T-helper 9 cell (primary cell): ENCODE data around the gene RARA.
"Not testable (repeated sequence)": the region's sequence is repeated elsewhere in the genome, so short reads cannot be mapped to it uniquely, and the experiment has no call there.

Source experiments
- DNase-seq: peaks from one replicate; pipeline ENCODE4 v3.0.0-alpha.2; 2020

The RARA gene

DNA sequence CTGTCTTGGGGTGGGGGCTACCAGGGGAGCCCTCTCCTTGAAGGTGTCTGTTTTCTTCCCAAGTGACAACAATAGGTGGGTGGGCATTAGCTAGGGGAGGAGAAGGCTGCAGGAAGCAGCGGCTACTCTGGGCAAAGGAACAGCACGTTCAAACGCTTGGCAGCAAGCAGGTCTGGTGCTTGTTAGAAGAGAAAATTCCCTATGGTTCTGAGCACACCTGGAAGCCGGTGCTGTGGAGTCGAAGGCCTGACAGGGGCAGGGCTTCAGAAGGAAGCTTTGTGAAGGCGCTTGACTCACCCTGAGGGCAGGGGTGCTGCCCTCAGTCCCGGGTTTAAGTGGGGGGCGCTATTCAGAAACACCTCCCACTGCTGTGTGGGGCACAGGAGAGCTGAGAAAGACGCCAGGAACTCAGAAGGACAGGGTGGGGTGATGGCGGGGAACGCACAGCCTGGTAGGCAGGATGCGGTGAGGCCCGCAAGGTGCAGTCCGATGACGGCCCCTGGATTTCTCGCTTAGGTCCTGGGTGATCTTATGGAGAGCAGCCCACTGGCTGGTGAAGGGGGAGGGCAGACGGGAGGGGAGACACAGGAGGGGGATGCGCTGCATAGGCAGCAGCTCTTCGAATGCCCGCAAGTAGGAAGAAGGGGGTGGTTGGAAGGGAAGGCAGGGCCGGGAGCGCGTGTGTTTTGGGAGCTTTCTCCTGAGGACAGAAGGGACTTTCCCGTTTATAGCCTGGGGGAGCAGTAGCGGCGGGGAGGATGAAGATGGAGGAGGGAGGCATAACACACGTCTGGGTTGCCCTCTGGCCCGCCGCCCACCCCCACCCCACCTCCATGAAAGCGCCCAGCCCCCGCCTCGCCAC, 52.3 kb downstream of the RARA start:
- no peak for DNase-seq

DNA sequence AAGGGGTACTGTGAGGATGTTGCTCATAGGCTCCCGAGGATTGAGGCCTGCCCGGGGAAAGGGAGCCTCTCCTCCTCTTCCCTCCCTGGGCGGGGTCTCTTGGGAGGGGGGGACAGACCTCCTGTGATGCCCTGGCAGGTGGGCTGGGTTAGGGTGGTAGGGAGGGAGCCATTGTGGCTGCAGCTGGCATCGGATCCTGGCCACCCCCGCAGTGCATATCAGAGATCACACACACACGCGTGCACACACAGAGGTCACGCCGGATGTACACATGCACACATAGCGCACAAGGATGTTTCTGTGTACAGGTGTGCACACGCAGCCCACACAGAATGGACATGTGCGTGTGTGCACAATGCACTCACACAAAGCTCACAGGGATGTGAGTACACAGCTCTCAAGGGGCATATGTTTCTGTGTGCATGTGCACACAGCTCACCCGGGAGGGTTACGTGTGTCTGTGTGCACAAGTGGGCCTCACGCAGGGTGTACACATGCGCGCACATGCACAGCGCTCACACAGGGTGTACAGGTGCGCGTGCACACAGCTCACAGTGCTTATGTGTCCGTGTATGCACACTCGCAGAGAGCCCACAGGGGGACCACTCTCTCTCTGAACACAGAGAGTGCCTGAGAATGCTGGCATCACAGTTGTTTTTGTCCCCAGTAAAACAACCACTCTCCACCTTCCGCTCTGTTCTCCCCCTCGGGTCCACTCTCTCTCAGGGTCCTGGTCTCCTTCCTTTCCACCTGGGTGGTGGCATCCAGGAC, 53.1 kb downstream of the RARA start:
- DNase-seq = no peak

DNA sequence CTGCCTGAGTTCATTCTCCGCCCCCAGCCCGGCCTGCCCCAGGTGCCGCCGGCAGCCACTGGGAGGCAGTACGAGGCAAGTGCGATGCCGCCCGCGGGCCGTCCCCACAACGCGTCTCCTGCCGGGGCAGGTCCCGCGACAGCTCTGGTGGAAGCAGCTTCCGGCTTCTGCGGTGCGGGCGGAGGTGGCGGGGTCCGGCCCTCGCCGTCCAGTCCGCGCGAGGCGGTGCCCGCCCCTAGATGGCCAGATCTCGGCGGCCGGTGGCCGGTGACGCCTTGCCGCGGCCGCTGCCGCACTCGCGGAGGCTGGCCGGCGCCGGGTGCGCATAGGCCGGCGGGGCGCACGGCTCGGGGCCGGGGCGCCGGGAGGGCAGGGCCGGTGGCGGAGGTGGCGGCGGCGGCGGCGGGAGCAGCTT, 53.7 kb downstream of the RARA start:
- peak; percentile 62 for DNase-seq

DNA sequence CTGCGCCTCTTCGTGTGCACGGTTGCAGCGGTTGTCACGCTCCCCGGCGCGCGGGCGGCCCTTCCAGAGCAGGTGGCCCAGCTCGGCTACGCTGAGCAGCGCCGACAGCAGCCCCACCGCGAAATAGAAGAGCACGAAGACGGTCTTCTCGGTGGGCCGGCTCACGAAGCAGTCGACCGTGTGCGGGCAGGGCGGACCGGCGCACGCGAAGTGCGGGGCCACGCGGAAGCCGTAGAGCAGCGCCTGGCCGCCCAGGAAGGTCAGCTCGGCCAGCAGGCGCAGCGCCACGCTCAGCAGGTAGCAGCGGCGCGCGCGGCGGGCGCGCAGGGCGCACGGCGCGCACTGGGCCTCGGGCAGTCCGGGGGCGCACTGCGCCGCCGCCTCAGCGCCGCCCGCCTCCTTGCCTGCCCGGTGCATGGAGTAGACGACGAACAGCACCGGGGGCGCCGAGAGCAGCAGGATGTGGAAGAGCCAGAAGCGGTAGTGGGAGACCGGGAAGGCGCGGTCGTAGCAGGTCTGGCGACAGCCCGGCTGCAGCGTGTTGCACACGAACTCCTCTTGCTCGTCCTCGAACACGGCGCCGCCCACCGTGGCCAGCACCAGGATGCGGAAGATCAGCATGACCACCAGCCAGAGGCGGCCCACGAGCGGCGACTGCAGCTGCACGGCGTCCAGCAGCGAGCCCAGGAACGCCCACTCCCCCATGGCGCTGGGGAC, 54.3 kb downstream of the RARA start:
- no peak for DNase-seq

DNA sequence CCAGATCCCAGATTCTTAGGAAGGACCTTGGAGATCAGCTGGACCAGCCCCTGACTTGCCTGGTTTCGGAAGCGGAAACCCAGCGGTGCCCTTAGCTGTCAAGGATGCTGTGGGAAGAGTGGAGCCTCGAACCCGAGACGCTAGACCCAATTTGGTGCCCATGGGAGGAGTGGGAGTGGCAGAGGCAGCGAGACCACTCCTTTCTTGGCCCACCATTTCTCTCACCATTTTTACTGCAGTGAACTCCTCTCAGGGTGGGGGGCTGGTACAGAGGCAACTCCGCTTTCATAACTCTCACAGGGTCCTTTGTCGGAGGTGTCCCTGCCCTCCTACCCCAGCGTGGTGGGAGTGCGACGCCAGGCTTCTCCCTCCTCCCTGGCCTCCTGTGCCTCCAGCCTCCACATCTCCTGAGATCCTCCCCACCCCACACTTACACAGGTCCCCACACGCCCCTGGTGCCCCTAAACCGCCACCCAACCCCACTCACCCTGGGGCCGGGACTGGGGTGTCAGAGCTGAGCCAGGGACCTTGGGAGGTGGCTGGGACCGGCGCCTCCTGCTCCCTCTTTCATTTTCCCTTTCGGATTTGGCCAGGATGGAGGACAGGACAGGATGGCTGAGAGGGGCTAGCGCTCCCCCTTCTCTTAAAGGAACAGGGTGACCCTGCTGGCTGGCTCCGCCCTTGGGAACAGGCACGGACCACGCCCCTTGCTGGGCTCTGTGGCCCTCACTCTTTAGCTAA, 55.3 kb downstream of the RARA start, which contains the start of gene GJD3:
Gene GJD3 (minus strand): TSS at position 617 of the 741 bp plus-strand sequence. CDS start 922 bp downstream, outside the sequence.
- no peak for DNase-seq

GRCh38 chr17:40364906-40365305, 55.9 kb downstream of the RARA start:
- no peak for DNase-seq

GRCh38 chr17:40366076-40366860, 57.3 kb downstream of the RARA start:
- DNase-seq = no peak

DNA sequence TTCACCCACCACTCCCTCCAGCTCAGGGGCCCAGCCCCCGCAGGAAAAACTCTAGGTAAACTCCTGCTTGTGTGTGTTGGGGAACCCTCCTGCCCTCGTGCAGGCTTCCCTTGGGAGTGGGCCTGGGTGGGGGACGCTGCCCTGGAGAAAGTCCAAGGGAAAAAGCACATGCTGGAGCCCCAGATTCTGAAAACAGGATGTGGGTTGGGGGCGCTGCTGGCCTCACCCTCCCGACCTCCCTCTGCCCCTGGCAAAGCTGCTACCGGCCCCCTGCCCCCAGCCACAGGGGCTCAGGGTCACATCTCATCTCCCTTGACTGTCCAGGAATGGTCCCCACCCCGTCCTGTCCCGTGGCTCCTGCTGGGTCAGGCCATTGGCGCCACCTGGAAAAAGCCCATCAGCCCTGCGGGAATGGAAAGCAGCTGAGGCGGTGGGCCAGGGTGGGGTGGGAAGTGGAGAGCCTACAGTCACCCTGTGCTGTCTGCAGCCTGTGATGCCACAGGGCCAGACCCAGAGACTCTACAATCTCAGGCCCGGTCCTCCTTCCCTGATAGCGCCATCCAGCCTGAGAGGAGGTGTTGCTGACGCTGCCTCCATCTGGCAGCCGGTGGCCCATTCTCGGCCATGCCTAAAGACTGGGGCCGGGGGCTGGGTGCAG, 58.0 kb downstream of the RARA start:
- DNase-seq = no peak

GRCh38 chr17:40367728-40368127, 58.7 kb downstream of the RARA start:
- DNase-seq = not testable (repeated sequence)

GRCh38 chr17:40369923-40370322, 60.9 kb downstream of the RARA start:
- no peak for DNase-seq

GRCh38 chr17:40371261-40371929, 62.4 kb downstream of the RARA start:
- no peak for DNase-seq

- DNase-seq = no peak
Observed at GRCh38 chr17:40372031-40372430, 63.1 kb downstream of the RARA start.

GRCh38 chr17:40372644-40373043, 63.7 kb downstream of the RARA start:
- DNase-seq = not testable (repeated sequence)

DNA sequence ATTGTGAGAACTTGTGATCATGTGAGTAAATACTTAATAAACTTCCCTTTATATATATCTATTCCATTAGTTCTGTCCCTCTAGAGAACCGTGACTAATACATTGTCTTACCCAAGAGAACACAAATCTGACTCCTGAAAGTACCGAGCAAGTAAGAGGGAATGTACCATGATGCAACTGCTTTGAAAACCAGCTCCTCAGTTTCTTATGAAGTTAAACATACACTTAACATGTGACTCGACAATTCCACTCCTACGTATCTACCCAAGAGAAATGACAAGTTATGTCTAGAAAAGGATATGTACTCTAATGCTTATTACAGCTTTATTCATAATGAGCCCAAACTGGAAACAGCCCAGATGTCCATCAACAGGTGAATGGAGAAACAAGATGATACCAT, 64.3 kb downstream of the RARA start:
- no peak for DNase-seq

- DNase-seq = no peak
Observed at GRCh38 chr17:40373999-40374398, 65.0 kb downstream of the RARA start.

- DNase-seq = no peak
Observed at GRCh38 chr17:40374821-40375498, 66.0 kb downstream of the RARA start.

DNA sequence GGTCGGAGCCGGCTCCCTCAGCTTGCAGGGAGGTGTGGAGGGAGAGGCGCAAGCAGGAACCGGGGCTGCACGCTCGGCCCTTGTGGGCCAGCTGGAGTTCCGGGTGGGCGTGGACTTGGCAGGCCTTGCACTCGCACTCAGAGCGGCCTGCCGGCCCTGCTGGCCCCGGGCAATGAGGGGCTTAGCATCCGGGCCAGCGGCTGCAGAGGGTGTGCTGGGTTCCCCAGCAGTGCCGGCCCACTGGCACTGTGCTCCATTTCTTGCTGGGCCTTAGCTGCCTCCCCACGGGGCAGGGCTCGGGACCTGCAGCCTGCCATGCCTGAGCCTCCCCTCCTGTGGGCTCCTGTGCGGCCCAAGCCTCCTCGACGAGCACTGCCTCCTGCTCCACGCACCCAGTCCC, 66.8 kb downstream of the RARA start:
- DNase-seq = not testable (repeated sequence)

- DNase-seq = not testable (repeated sequence)
Observed at GRCh38 chr17:40376541-40376940, 67.6 kb downstream of the RARA start.

DNA sequence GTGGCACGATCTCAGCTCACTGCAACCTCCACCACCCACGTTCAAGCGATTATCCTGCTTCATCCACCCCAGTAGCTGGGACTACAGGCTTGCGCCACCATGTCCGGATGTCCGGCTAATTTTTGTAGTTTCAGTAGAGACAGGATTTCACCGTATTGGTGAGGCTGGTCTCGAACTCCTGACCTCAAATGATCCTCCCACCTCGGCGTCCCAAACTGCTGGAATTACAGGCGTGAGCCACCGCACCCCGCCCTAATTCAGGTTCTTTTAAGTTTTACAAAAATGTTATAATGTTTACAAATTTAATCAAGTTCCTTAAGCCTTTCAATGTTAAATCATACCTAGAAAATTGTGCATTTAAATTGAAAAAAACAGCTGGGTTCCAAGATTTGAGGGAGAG, 68.9 kb downstream of the RARA start:
- DNase-seq = no peak

- DNase-seq = no peak
Observed at GRCh38 chr17:40378966-40379365, 70.0 kb downstream of the RARA start.
